Activated CD4-positive, alpha-beta T cell treated with anti-CD3 and anti-CD28 coated beads, Interleukin-2, amount 10 ng/mL, durations not matched to agents 7 days and 5 days (primary cell): ENCODE measurements around the gene KRTAP12-1. TPM values are rescaled to one million over a fixed set of nuclear protein-coding genes. Genes with fewer than 3 reads are reported as not detected.
"Not testable (repeated sequence)": the region's sequence is repeated elsewhere in the genome, so short reads cannot be mapped to it uniquely, and the experiment has no call there.

ENCODE experiments used
- CTCF ChIA-PET: fragments of 350-600 bp; sonication (Branson Sonifier 250); formaldehyde crosslinking; loops from one replicate; lab custom pipeline; 2021; ENCODE audit warnings: antibody characterized with exemption; lab: Charles Lee
- POLR2A ChIA-PET: fragments of 350-600 bp; sonication (Branson Sonifier 250); formaldehyde crosslinking; loops from one replicate; lab custom pipeline; 2021; ENCODE audit warnings: antibody characterized with exemption; lab: Charles Lee
- DNase-seq: peaks from one replicate; pipeline ENCODE4 v3.0.0-alpha.2; 2020
- H3K27ac Mint-ChIP-seq: one replicate; pipeline ENCODE4 v1.8.0; 2021; ENCODE audit warnings: mild to moderate bottlenecking, moderate library complexity, mixed read lengths
- H3K27me3 Mint-ChIP-seq: one replicate; pipeline ENCODE4 v1.8.0; 2021; ENCODE audit warnings: mixed read lengths
- H3K36me3 Mint-ChIP-seq: one replicate; pipeline ENCODE4 v1.8.0; 2021; ENCODE audit warnings: low read depth, mixed read lengths
- H3K4me1 Mint-ChIP-seq: one replicate; pipeline ENCODE4 v1.8.0; 2021; ENCODE audit warnings: mixed read lengths
- H3K4me3 Mint-ChIP-seq: one replicate; pipeline ENCODE4 v1.8.0; 2021; ENCODE audit warnings: mild to moderate bottlenecking, moderate library complexity, mixed read lengths
- H3K9me3 Mint-ChIP-seq: one replicate; pipeline ENCODE4 v1.8.0; 2021; ENCODE audit warnings: mixed read lengths
- total RNA-seq, 2 experiments: library from RNA; stranded (reverse); gene quantifications; one replicate each; pipeline ENCODE4 v1.2.3, GENCODE V29; 2021

KRTAP12-1 gene
- total RNA-seq, 2 experiments from 2014 or later: not detected

- POLR2A ChIA-PET, DNase-seq, H3K4me1 Mint-ChIP-seq, H3K4me3 Mint-ChIP-seq, H3K36me3 Mint-ChIP-seq, CTCF ChIA-PET: not testable (repeated sequence)
- peaks cover 14% of the 10 kb centered on the region for H3K27me3 Mint-ChIP-seq
- peaks cover 22% of the 10 kb centered on the region for H3K9me3 Mint-ChIP-seq
- peak overlapping the region; percentile 7 for H3K27ac Mint-ChIP-seq
These were observed 44.1 kb downstream of the KRTAP12-1 start for GRCh38 chr21:44637851-44638348.

DNA sequence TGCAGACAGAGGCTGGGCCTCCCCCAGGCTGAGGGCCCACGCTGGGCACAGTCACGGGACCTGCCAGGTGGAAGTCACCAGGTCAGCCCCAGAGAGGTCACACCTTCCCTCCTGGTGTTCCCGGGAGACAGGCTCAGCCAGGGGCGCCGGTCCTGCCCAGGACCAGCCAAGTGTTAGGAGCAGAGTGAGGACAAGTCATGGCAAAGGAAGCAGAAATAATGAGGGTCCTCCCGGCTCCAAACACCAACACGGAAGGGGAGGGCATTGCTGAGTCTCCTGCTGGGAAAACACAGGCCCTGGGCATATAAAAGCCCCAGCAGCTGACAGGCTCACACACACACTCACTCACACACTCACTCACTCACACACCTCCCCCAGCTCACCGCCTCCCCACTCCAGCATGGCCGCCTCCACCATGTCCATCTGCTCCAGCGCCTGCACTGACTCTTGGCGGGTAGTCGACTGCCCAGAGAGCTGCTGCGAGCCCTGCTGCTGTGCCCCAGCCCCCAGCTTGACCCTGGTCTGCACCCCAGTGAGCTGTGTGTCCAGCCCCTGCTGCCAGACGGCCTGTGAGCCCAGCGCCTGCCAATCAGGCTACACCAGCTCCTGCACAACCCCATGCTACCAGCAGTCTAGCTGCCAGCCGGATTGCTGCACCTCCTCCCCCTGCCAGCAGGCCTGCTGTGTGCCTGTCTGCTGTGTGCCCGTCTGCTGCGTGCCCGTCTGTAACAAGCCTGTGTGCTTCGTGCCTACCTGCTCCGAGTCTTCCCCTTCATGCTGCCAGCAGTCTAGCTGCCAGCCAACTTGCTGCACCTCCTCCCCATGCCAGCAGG lies 44.7 kb downstream of the KRTAP12-1 start, which contains the start of gene KRTAP10-10:
TSS of gene KRTAP10-10 (plus strand) at position 339 of the 833 bp plus-strand sequence. CDS start at position 401, 62 bp downstream.
- no peak for DNase-seq
- no peak within 1 kb of the TSS for H3K4me3 Mint-ChIP-seq
- ChIA-PET CTCF (no interaction called here), POLR2A (no interaction called here)
- peak within 1 kb of the TSS; percentile 7 for H3K27ac Mint-ChIP-seq
- H3K27me3 Mint-ChIP-seq: peaks cover 13% of the 10 kb centered on the region
- H3K9me3 Mint-ChIP-seq: peaks cover 21% of the 10 kb centered on the region
- no peaks in the 10 kb centered on the region for H3K4me1 Mint-ChIP-seq
- peaks cover 3% of the 10 kb centered on the region for H3K36me3 Mint-ChIP-seq

GRCh38 chr21:44636209-44637017 lies 45.5 kb downstream of the KRTAP12-1 start:
- Mint-ChIP-seq H3K27ac (no peak overlapping the region), H3K9me3 (peaks cover 23% of the 10 kb centered on the region), H3K36me3 (no peaks in the 10 kb centered on the region), H3K4me3 (no peak overlapping the region), H3K4me1 (no peaks in the 10 kb centered on the region), H3K27me3 (peaks cover 15% of the 10 kb centered on the region)
- POLR2A ChIA-PET: no interaction called here
- DNase-seq: no peak
- CTCF ChIA-PET: no interaction called here

DNA sequence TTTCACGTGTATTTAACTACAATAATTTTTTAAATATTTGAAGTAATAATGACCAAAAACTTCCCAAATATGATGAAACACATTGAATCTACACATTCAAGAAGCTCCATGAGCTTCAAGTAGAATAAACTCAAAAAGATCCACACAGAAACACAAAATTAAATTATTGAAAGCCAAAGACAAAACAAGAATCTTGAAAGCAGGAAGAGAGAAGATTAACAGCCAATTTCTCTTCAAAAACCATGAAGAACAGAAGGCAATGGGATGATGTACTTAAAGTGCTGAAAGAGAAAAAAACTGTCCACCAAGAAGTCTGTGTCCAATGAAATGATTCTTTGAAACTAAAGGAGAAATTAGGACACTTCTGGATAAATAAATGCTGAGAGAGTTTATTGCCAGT lies 49.9 kb downstream of the KRTAP12-1 start:
- H3K27me3 Mint-ChIP-seq: peaks cover 15% of the 10 kb centered on the region
- no peak overlapping the region for H3K4me3 Mint-ChIP-seq
- no peak overlapping the region for H3K27ac Mint-ChIP-seq
- H3K4me1 Mint-ChIP-seq: peaks cover 12% of the 10 kb centered on the region
- DNase-seq: no peak
- peaks cover 34% of the 10 kb centered on the region for H3K9me3 Mint-ChIP-seq
- ChIA-PET CTCF (no interaction called here), POLR2A (no interaction called here)
- H3K36me3 Mint-ChIP-seq: peaks cover 13% of the 10 kb centered on the region

Other genes starting within 250 kb of the KRTAP12-1 start
- gene LRRC3, start 226.7 kb downstream of the KRTAP12-1 start, total RNA-seq: 1 to 10 TPM; 5.0 to 5.1 TPM
- gene KRTAP10-1, start 142.0 kb downstream of the KRTAP12-1 start, total RNA-seq: not detected
- not detected for gene KRTAP10-2, start 130.7 kb downstream of the KRTAP12-1 start, total RNA-seq
- gene KRTAP10-3, start 123.4 kb downstream of the KRTAP12-1 start, total RNA-seq: not detected
- gene KRTAP10-4, start 108.4 kb downstream of the KRTAP12-1 start, total RNA-seq: not detected
- gene KRTAP10-5, start 101.6 kb downstream of the KRTAP12-1 start, total RNA-seq: not detected
- gene KRTAP10-6, start 89.7 kb downstream of the KRTAP12-1 start, total RNA-seq: not detected
- gene KRTAP10-7, start 81.6 kb downstream of the KRTAP12-1 start, total RNA-seq: not detected
- not detected for gene KRTAP10-8, start 70.1 kb downstream of the KRTAP12-1 start, total RNA-seq
- not detected for gene KRTAP10-9, start 55.1 kb downstream of the KRTAP12-1 start, total RNA-seq
- not detected for gene KRTAP10-10, start 44.8 kb downstream of the KRTAP12-1 start, total RNA-seq
- gene KRTAP10-11, start 35.7 kb downstream of the KRTAP12-1 start, total RNA-seq: not detected
- gene KRTAP12-4, start 27.5 kb downstream of the KRTAP12-1 start, total RNA-seq: not detected
- not detected for gene KRTAP12-3, start 24.2 kb downstream of the KRTAP12-1 start, total RNA-seq
- gene KRTAP12-2, start 15.2 kb downstream of the KRTAP12-1 start, total RNA-seq: not detected
- gene KRTAP10-12, start 15.0 kb upstream of the KRTAP12-1 start, total RNA-seq: not detected
- not detected for gene TSPEAR, start 29.4 kb upstream of the KRTAP12-1 start, total RNA-seq
- gene UBE2G2, start 119.7 kb upstream of the KRTAP12-1 start, total RNA-seq: 100 to 1,000 TPM in 1 of 2 experiments, 10 to 100 TPM in 1; 95.8 to 103 TPM
- gene SUMO3, start 135.9 kb upstream of the KRTAP12-1 start, total RNA-seq: 10 to 100 TPM; 91.1 to 97.9 TPM
- gene PTTG1IP, start 191.5 kb upstream of the KRTAP12-1 start, total RNA-seq: 10 to 100 TPM; 70.2 to 79.9 TPM
- 100 to 1,000 TPM; 439 to 500 TPM for gene ITGB2, start 238.7 kb upstream of the KRTAP12-1 start, total RNA-seq